ENCODE data around the gene RSF1. TPM values are rescaled to one million over a fixed set of nuclear protein-coding genes. Genes with fewer than 3 reads are reported as not detected.
"Not testable (repeated sequence)": the region's sequence is repeated elsewhere in the genome, so short reads cannot be mapped to it uniquely, and the experiment has no call there.

Gene RSF1
- total RNA-seq, 1 experiment from 2014 or later: 83.0 TPM

- Histone ChIP-seq H3K4me3 (ENCODE audit: low read depth in 2 of 2, low read length in 2 of 2) (no peak overlapping the region), H3K4me1 (ENCODE audit: control insufficient read depth, insufficient read depth, low read length) (no peaks in the 10 kb centered on the region), H3K36me3 (ENCODE audit: control insufficient read depth, insufficient read depth, low read length) (no peaks in the 10 kb centered on the region), H3K27me3 (ENCODE audit: control insufficient read depth, insufficient read depth, low read length) (no peaks in the 10 kb centered on the region), H3K9me3 (ENCODE audit: control insufficient read depth, insufficient read depth, low read depth, low read length) (peaks cover 7% of the 10 kb centered on the region; the same call in 1 of the 2 replicates), H3K27ac (ENCODE audit: low read length) (no peak overlapping the region)
- DNase-seq (ENCODE audit: low read depth, low spot score) (no peak), ATAC-seq (no peak)
- intact Hi-C loops (cut with micrococcal nuclease; ENCODE audit: unreplicated experiment) (no loop called here), in situ Hi-C loops (cut with HindIII; ENCODE audit: low pct_unique_long_range_greater_than_20kb, low sequenced_read_pairs) (no loop called here)
- CTCF ChIA-PET: no interaction called here
- POLR2A ChIA-PET: no interaction called here
- no TSS peak for BruUV-seq (replicated peaks)
- no peak for TF ChIP-seq SIN3A (IDR thresholded peaks at IDR 0.05; ENCODE audit: borderline replicate concordance, insufficient read depth, low read depth, low read length)
- TF ChIP-seq POLR2AphosphoS5 (IDR thresholded peaks at IDR 0.05; ENCODE audit: low read depth, low read length): no peak
- TF ChIP-seq CTCF (IDR thresholded peaks at IDR 0.05): no peak
- TF ChIP-seq REST (IDR thresholded peaks at IDR 0.05; ENCODE audit: insufficient read depth in 1 of 2, low read depth in 2 of 2, low read length in 1 of 2): no peak
- TF ChIP-seq TCF7L2 (IDR thresholded peaks at IDR 0.05; ENCODE audit: low read depth, low read length): no peak
Observed at GRCh38 chr11:77854838-77855237, 34.3 kb upstream of the RSF1 start.

GRCh38 chr11:77851503-77851902 lies 31.0 kb upstream of the RSF1 start:
- H3K27me3 ChIP-seq (ENCODE audit: control insufficient read depth, insufficient read depth, low read length): no peaks in the 10 kb centered on the region
- BruUV-seq (replicated peaks): no TSS peak
- ChIA-PET CTCF (no interaction called here), POLR2A (no interaction called here)
- TF ChIP-seq SIN3A (IDR thresholded peaks at IDR 0.05; ENCODE audit: borderline replicate concordance, insufficient read depth, low read depth, low read length): no peak
- TF ChIP-seq POLR2AphosphoS5 (IDR thresholded peaks at IDR 0.05; ENCODE audit: low read depth, low read length): no peak
- no peak for TF ChIP-seq REST (IDR thresholded peaks at IDR 0.05; ENCODE audit: insufficient read depth in 1 of 2, low read depth in 2 of 2, low read length in 1 of 2)
- no peak for TF ChIP-seq TCF7L2 (IDR thresholded peaks at IDR 0.05; ENCODE audit: low read depth, low read length)
- TF ChIP-seq CTCF (IDR thresholded peaks at IDR 0.05): no peak
- no peaks in the 10 kb centered on the region for H3K4me1 ChIP-seq (ENCODE audit: control insufficient read depth, insufficient read depth, low read length)
- H3K9me3 ChIP-seq (ENCODE audit: control insufficient read depth, insufficient read depth, low read depth, low read length): peaks cover 7% of the 10 kb centered on the region; the same call in 1 of the 2 replicates
- ATAC-seq (no peak), DNase-seq (ENCODE audit: low read depth, low spot score) (no peak)
- no peak overlapping the region for H3K4me3 ChIP-seq (ENCODE audit: low read depth in 2 of 2, low read length in 2 of 2)
- no peak overlapping the region for H3K27ac ChIP-seq (ENCODE audit: low read length)
- in situ Hi-C loops (cut with HindIII; ENCODE audit: low pct_unique_long_range_greater_than_20kb, low sequenced_read_pairs) (no loop called here), intact Hi-C loops (cut with micrococcal nuclease; ENCODE audit: unreplicated experiment) (no loop called here)
- no peaks in the 10 kb centered on the region for H3K36me3 ChIP-seq (ENCODE audit: control insufficient read depth, insufficient read depth, low read length)

- BruUV-seq (replicated peaks); intact Hi-C loops (cut with micrococcal nuclease; ENCODE audit: unreplicated experiment); H3K4me1 ChIP-seq (ENCODE audit: control insufficient read depth, insufficient read depth, low read length); DNase-seq (ENCODE audit: low read depth, low spot score); H3K27ac ChIP-seq (ENCODE audit: low read length); CTCF ChIA-PET; H3K9me3 ChIP-seq (ENCODE audit: control insufficient read depth, insufficient read depth, low read depth, low read length); H3K36me3 ChIP-seq (ENCODE audit: control insufficient read depth, insufficient read depth, low read length); POLR2A ChIA-PET; H3K4me3 ChIP-seq (ENCODE audit: low read depth in 2 of 2, low read length in 2 of 2); ATAC-seq; H3K27me3 ChIP-seq (ENCODE audit: control insufficient read depth, insufficient read depth, low read length); in situ Hi-C loops (cut with HindIII; ENCODE audit: low pct_unique_long_range_greater_than_20kb, low sequenced_read_pairs): not testable (repeated sequence)
Observed at GRCh38 chr11:77843700-77844099, 23.2 kb upstream of the RSF1 start.

All from Panc1 (cell line).